BJ (cell line): ENCODE measurements around the gene ICAM1. TPM values are rescaled to one million over a fixed set of nuclear protein-coding genes. Genes with fewer than 3 reads are reported as not detected.

Experiments used
- CTCF ChIA-PET: fragments of 350-600 bp; formaldehyde crosslinking; extraction: SDS; loops from one replicate; lab custom pipeline; 2021; ENCODE audit warnings: antibody characterized with exemption, inconsistent platforms; lab: Yijun Ruan, JAX
- POLR2A ChIA-PET: fragments of 300-600 bp; sonication (Branson Sonifier 250); formaldehyde crosslinking; extraction: SDS; loops from one replicate; lab custom pipeline; 2021; ENCODE audit warnings: antibody characterized with exemption; lab: Charles Lee
- DNase-seq: peaks from one replicate; pipeline ENCODE4 v3.0.0-alpha.2; 2011; ENCODE audit warnings: low read depth
- H3K27me3 ChIP-seq: 2 replicates; pipeline ENCODE4 v1.6.0; 2011; ENCODE audit warnings: low read length; ENCODE audit not compliant: control insufficient read depth, insufficient read depth
- H3K36me3 ChIP-seq: 2 replicates; pipeline ENCODE4 v1.5.1; 2011; ENCODE audit warnings: low read length; ENCODE audit not compliant: control insufficient read depth, insufficient read depth
- H3K4me3 ChIP-seq: 2 replicates; pipeline ENCODE4 v1.5.1; 2011; ENCODE audit warnings: low read depth, mild to moderate bottlenecking, control low read depth, low read length
- CTCF ChIP-seq: IDR thresholded peaks from 2 replicates; pipeline ENCODE4 v1.5.1; 2011; ENCODE audit warnings: low read depth, mild to moderate bottlenecking, control low read depth, inconsistent platforms, low read length, moderate library complexity; ENCODE audit not compliant: insufficient read depth
- polyA plus RNA-seq: library from polyadenylated mRNA; depleted of rRNA; stranded (reverse); fragments of >200 nt; gene quantifications from 2 replicates; pipeline ENCODE4 v1.2.3, GENCODE V29; 2011

The ICAM1 gene
- polyA plus RNA-seq, 1 experiment = 55.9 TPM

- CTCF ChIA-PET = no interaction called here
- no peak for TF ChIP-seq CTCF
- no peaks in the 10 kb centered on the region for H3K27me3 ChIP-seq
- POLR2A ChIA-PET = no interaction called here
- peaks cover 20% of the 10 kb centered on the region for H3K36me3 ChIP-seq
- H3K4me3 ChIP-seq = peak within 1 kb of the TSS; percentile 71
- DNase-seq = no peak
Observed at GRCh38 chr19:10315335-10316214, 44.7 kb downstream of the ICAM1 start, which contains the start of gene FDX2. Gene FDX2 (minus strand): TSS chr19:10316015. CDS start chr19:10315996, 19 bp downstream.

GRCh38 chr19:10316229-10317044 lies 45.5 kb downstream of the ICAM1 start:
- no peak overlapping the region for H3K4me3 ChIP-seq
- POLR2A ChIA-PET = interaction anchor here (0.6 kb wide), 2 partner anchors 17 to 25 kb away, joined by 3 to 5 read pairs; no protein-coding TSS in a partner anchor
- peaks cover 24% of the 10 kb centered on the region for H3K36me3 ChIP-seq
- CTCF ChIA-PET = no interaction called here
- no peak for DNase-seq
- no peak for TF ChIP-seq CTCF
- no peaks in the 10 kb centered on the region for H3K27me3 ChIP-seq

- TF ChIP-seq CTCF = no peak
- ChIA-PET CTCF (no interaction called here), POLR2A (interaction anchor here (0.6 kb wide), 2 partner anchors 16 to 26 kb away, joined by 3 to 5 read pairs; no protein-coding TSS in a partner anchor)
- Histone ChIP-seq H3K36me3 (peaks cover 29% of the 10 kb centered on the region), H3K4me3 (no peak overlapping the region), H3K27me3 (no peaks in the 10 kb centered on the region)
- no peak for DNase-seq
Observed at GRCh38 chr19:10317045-10317856, 46.3 kb downstream of the ICAM1 start.

DNA sequence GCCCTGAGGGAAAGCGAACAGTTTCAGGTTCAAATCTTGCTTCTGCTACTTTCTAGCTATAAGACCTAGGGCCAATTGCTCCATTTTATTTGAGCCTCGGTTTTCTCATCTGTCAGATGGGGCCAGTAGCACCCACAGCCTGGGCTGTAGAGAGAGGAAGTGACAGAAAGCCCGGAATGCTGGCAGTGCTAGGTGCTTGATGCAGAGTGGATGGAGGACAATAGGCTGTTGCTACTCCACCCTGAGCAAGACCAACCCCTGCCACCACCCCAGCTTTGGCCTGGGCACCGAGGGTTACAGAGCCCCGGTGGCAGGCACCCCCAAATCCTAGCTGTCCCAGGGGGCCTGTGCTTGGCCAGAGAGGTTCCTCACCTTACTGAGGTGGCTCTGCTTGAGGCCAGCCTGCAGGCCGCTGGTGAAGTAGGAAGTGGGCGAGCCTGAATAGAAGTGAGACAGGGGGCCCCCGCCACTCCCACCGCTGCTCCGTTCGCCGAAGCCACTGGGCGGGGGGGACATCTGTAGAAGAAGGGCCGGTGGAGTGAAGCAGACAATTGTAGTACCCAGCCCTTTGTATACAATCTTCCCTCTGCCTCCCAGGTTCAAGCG lies 47.0 kb downstream of the ICAM1 start:
- Histone ChIP-seq H3K4me3 (no peak overlapping the region), H3K27me3 (no peaks in the 10 kb centered on the region), H3K36me3 (peaks cover 35% of the 10 kb centered on the region)
- POLR2A ChIA-PET = no interaction called here
- no peak for TF ChIP-seq CTCF
- CTCF ChIA-PET = no interaction called here
- no peak for DNase-seq
